Measurements from ENCODE around the gene CDKN2D. TPM values are rescaled to one million over a fixed set of nuclear protein-coding genes. Genes with fewer than 3 reads are reported as not detected.
A peak's percentile ranks its signal among the peaks of the same experiment; 100 is the strongest.

Gene CDKN2D
- total and polyA plus RNA-seq, 2 of the 13 experiments (the other 11 are each of a cell fraction or from before 2014, with no cell fraction given): 5.4 to 8.6 TPM

DNA sequence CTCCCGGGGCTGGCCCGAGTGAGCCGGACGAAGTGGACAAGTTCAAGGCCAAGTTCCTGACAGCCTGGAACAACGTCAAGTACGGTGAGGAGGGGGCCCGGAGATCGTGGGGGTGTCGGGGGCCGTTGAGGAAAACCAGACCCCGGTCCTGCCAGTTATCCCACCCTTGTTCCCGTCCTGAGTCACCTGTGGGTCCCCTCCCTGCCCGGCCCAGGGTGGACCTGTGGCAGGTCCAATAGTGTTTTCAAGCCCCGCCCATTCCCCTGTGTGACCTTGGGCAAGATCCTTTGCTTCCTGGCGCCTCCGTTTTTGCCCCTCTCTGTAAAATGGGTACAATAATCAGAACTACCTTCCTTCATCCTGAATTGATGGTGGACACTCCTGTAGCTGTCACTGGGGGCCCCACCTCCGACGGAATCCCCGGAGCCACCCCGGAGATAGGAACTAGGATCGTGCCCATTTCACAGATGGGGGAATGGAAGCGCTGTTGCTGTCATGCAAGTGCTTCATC, 24.5 kb downstream of the CDKN2D start (continued):
- TF ChIP-seq, protein P1, sequence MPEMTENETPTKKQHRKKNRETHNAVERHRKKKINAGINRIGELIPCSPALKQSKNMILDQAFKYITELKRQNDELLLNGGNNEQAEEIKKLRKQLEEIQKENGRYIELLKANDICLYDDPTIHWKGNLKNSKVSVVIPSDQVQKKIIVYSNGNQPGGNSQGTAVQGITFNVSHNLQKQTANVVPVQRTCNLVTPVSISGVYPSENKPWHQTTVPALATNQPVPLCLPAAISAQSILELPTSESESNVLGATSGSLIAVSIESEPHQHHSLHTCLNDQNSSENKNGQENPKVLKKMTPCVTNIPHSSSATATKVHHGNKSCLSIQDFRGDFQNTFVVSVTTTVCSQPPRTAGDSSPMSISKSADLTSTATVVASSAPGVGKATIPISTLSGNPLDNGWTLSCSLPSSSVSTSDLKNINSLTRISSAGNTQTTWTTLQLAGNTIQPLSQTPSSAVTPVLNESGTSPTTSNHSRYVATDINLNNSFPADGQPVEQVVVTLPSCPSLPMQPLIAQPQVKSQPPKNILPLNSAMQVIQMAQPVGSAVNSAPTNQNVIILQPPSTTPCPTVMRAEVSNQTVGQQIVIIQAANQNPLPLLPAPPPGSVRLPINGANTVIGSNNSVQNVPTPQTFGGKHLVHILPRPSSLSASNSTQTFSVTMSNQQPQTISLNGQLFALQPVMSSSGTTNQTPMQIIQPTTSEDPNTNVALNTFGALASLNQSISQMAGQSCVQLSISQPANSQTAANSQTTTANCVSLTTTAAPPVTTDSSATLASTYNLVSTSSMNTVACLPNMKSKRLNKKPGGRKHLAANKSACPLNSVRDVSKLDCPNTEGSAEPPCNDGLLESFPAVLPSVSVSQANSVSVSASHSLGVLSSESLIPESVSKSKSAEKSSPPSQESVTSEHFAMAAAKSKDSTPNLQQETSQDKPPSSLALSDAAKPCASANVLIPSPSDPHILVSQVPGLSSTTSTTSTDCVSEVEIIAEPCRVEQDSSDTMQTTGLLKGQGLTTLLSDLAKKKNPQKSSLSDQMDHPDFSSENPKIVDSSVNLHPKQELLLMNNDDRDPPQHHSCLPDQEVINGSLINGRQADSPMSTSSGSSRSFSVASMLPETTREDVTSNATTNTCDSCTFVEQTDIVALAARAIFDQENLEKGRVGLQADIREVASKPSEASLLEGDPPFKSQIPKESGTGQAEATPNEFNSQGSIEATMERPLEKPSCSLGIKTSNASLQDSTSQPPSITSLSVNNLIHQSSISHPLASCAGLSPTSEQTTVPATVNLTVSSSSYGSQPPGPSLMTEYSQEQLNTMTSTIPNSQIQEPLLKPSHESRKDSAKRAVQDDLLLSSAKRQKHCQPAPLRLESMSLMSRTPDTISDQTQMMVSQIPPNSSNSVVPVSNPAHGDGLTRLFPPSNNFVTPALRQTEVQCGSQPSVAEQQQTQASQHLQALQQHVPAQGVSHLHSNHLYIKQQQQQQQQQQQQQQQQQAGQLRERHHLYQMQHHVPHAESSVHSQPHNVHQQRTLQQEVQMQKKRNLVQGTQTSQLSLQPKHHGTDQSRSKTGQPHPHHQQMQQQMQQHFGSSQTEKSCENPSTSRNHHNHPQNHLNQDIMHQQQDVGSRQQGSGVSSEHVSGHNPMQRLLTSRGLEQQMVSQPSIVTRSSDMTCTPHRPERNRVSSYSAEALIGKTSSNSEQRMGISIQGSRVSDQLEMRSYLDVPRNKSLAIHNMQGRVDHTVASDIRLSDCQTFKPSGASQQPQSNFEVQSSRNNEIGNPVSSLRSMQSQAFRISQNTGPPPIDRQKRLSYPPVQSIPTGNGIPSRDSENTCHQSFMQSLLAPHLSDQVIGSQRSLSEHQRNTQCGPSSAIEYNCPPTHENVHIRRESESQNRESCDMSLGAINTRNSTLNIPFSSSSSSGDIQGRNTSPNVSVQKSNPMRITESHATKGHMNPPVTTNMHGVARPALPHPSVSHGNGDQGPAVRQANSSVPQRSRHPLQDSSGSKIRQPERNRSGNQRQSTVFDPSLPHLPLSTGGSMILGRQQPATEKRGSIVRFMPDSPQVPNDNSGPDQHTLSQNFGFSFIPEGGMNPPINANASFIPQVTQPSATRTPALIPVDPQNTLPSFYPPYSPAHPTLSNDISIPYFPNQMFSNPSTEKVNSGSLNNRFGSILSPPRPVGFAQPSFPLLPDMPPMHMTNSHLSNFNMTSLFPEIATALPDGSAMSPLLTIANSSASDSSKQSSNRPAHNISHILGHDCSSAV (CRISPR knock-in tag; IDR thresholded peaks at IDR 0.05; ENCODE audit: borderline replicate concordance): no peak
- TF ChIP-seq, protein P2, sequence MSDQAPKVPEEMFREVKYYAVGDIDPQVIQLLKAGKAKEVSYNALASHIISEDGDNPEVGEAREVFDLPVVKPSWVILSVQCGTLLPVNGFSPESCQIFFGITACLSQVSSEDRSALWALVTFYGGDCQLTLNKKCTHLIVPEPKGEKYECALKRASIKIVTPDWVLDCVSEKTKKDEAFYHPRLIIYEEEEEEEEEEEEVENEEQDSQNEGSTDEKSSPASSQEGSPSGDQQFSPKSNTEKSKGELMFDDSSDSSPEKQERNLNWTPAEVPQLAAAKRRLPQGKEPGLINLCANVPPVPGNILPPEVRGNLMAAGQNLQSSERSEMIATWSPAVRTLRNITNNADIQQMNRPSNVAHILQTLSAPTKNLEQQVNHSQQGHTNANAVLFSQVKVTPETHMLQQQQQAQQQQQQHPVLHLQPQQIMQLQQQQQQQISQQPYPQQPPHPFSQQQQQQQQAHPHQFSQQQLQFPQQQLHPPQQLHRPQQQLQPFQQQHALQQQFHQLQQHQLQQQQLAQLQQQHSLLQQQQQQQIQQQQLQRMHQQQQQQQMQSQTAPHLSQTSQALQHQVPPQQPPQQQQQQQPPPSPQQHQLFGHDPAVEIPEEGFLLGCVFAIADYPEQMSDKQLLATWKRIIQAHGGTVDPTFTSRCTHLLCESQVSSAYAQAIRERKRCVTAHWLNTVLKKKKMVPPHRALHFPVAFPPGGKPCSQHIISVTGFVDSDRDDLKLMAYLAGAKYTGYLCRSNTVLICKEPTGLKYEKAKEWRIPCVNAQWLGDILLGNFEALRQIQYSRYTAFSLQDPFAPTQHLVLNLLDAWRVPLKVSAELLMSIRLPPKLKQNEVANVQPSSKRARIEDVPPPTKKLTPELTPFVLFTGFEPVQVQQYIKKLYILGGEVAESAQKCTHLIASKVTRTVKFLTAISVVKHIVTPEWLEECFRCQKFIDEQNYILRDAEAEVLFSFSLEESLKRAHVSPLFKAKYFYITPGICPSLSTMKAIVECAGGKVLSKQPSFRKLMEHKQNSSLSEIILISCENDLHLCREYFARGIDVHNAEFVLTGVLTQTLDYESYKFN (CRISPR knock-in tag; conservative IDR thresholded peaks at IDR 0.05): 0 out of 2 replicates have a peak, but pooled peaks have one; percentile 5
- TF ChIP-seq ZBTB7A (CRISPR knock-in tag; IDR thresholded peaks at IDR 0.05) (peak; percentile 56; the same call in 1 of the 2 replicates), SCMH1 (CRISPR knock-in tag; IDR thresholded peaks at IDR 0.05; ENCODE audit: borderline replicate concordance) (no peak), KLF9 (CRISPR knock-in tag; IDR thresholded peaks at IDR 0.05; ENCODE audit: low read depth) (no peak), KDM1A (CRISPR knock-in tag; IDR thresholded peaks at IDR 0.05) (peak; percentile 88), RBM39 (IDR thresholded peaks at IDR 0.05; ENCODE audit: low read depth, low read length, poor library complexity, severe bottlenecking) (peak; percentile 29), ADNP (CRISPR knock-in tag; IDR thresholded peaks at IDR 0.05) (peak; percentile 86), ZNF24 (IDR thresholded peaks at IDR 0.05) (peak; percentile 70), ZNF556 (CRISPR knock-in tag; IDR thresholded peaks at IDR 0.05; ENCODE audit: borderline replicate concordance) (no peak), REPIN1 (CRISPR knock-in tag; IDR thresholded peaks at IDR 0.05; ENCODE audit: borderline replicate concordance, low read depth) (0 out of 2 replicates have a peak, but pooled peaks have one; percentile 26), ESRRA (CRISPR knock-in tag; IDR thresholded peaks at IDR 0.05; ENCODE audit: low read depth) (peak; percentile 91), DNMT1 (CRISPR knock-in tag; IDR thresholded peaks at IDR 0.05) (no peak), PHF8 (CRISPR knock-in tag; IDR thresholded peaks at IDR 0.05) (0 out of 2 replicates have a peak, but pooled peaks have one; percentile 4)
- TF ChIP-seq, protein P3, sequence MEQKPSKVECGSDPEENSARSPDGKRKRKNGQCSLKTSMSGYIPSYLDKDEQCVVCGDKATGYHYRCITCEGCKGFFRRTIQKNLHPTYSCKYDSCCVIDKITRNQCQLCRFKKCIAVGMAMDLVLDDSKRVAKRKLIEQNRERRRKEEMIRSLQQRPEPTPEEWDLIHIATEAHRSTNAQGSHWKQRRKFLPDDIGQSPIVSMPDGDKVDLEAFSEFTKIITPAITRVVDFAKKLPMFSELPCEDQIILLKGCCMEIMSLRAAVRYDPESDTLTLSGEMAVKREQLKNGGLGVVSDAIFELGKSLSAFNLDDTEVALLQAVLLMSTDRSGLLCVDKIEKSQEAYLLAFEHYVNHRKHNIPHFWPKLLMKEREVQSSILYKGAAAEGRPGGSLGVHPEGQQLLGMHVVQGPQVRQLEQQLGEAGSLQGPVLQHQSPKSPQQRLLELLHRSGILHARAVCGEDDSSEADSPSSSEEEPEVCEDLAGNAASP (CRISPR knock-in tag; IDR thresholded peaks at IDR 0.05; ENCODE audit: borderline replicate concordance): no peak
- TF ChIP-seq, protein P4, sequence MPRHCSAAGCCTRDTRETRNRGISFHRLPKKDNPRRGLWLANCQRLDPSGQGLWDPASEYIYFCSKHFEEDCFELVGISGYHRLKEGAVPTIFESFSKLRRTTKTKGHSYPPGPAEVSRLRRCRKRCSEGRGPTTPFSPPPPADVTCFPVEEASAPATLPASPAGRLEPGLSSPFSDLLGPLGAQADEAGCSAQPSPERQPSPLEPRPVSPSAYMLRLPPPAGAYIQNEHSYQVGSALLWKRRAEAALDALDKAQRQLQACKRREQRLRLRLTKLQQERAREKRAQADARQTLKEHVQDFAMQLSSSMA (CRISPR knock-in tag; IDR thresholded peaks at IDR 0.05): no peak

All from HepG2 (cell line).